Activated T-helper 2 cell treated with anti-CD3 and anti-CD28 coated beads, Interferon-gamma antibody, Interleukin-2, Interleukin-4, amounts not matched to agents 10 μg/mL and 5 μg/mL and 100 μg/mL, durations not matched to agents 14 hours and 24 hours and 36 hours (primary cell): ENCODE results near the gene RXRG. TPM values are rescaled to one million over a fixed set of nuclear protein-coding genes. Genes with fewer than 3 reads are reported as not detected.
A peak's percentile ranks its signal among the peaks of the same experiment; 100 is the strongest.

Experiments
- DNase-seq: peaks from one replicate; pipeline ENCODE4 v3.0.0; 2021; ENCODE audit warnings: low spot score
- H3K27ac Mint-ChIP-seq: one replicate; pipeline ENCODE4 v1.8.0; 2021; ENCODE audit warnings: mixed read lengths
- H3K27me3 Mint-ChIP-seq: one replicate; pipeline ENCODE4 v1.8.0; 2021; ENCODE audit warnings: low read depth, mixed read lengths
- H3K36me3 Mint-ChIP-seq: one replicate; pipeline ENCODE4 v1.8.0; 2021; ENCODE audit warnings: low read depth, mixed read lengths
- H3K4me1 Mint-ChIP-seq: one replicate; pipeline ENCODE4 v1.8.0; 2021; ENCODE audit warnings: low read depth, mixed read lengths
- H3K4me3 Mint-ChIP-seq: one replicate; pipeline ENCODE4 v1.8.0; 2021; ENCODE audit warnings: low read depth, mild to moderate bottlenecking, moderate library complexity, mixed read lengths
- H3K9me3 Mint-ChIP-seq: one replicate; pipeline ENCODE4 v1.8.0; 2021; ENCODE audit warnings: mixed read lengths
- intact Hi-C: fragments of 100-400 bp; cut with micrococcal nuclease; formaldehyde crosslinking; loops from one replicate; pipeline ENCODE4 v1.15.1; 2023
- total RNA-seq: library from RNA; stranded (reverse); gene quantifications from 2 replicates; pipeline ENCODE4 v1.2.3, GENCODE V29; 2022

Gene RXRG
- total RNA-seq, 1 donor from 2014 or later: not detected

- no peak for DNase-seq
- peaks cover 27% of the 10 kb centered on the region for H3K27me3 Mint-ChIP-seq
- intact Hi-C loops: no loop called here
Observed at GRCh38 chr1:165442653-165443052, 2.3 kb downstream of the RXRG start.

GRCh38 chr1:165442053-165442452, 2.9 kb downstream of the RXRG start:
- Mint-ChIP-seq H3K27ac (no peak overlapping the region), H3K4me1 (no peaks in the 10 kb centered on the region), H3K27me3 (peaks cover 26% of the 10 kb centered on the region), H3K4me3 (no peak overlapping the region), H3K9me3 (no peaks in the 10 kb centered on the region), H3K36me3 (no peaks in the 10 kb centered on the region)
- intact Hi-C loops: no loop called here
- no peak for DNase-seq

More at GRCh38 chr1:165442653-165443052, 2.3 kb downstream of the RXRG start:
- Mint-ChIP-seq H3K4me3 (no peak overlapping the region), H3K36me3 (no peaks in the 10 kb centered on the region), H3K27ac (no peak overlapping the region), H3K4me1 (no peaks in the 10 kb centered on the region), H3K9me3 (no peaks in the 10 kb centered on the region)

GRCh38 chr1:165441166-165441880, 3.6 kb downstream of the RXRG start:
- H3K9me3 Mint-ChIP-seq: no peaks in the 10 kb centered on the region
- H3K36me3 Mint-ChIP-seq: no peaks in the 10 kb centered on the region
- DNase-seq: no peak
- no peaks in the 10 kb centered on the region for H3K4me1 Mint-ChIP-seq
- peaks cover 30% of the 10 kb centered on the region for H3K27me3 Mint-ChIP-seq
- intact Hi-C loops: no loop called here
- H3K27ac Mint-ChIP-seq: no peak overlapping the region
- H3K4me3 Mint-ChIP-seq: no peak overlapping the region

GRCh38 chr1:165439330-165439729, 5.6 kb downstream of the RXRG start:
- no peaks in the 10 kb centered on the region for H3K4me1 Mint-ChIP-seq
- peaks cover 32% of the 10 kb centered on the region for H3K27me3 Mint-ChIP-seq
- DNase-seq: no peak
- H3K27ac Mint-ChIP-seq: no peak overlapping the region
- intact Hi-C loops: no loop called here
- H3K36me3 Mint-ChIP-seq: no peaks in the 10 kb centered on the region
- H3K4me3 Mint-ChIP-seq: no peak overlapping the region
- no peaks in the 10 kb centered on the region for H3K9me3 Mint-ChIP-seq

GRCh38 chr1:165436994-165437393, 7.9 kb downstream of the RXRG start:
- Mint-ChIP-seq H3K4me1 (no peaks in the 10 kb centered on the region), H3K9me3 (no peaks in the 10 kb centered on the region), H3K27ac (no peak overlapping the region), H3K27me3 (peaks cover 26% of the 10 kb centered on the region), H3K36me3 (no peaks in the 10 kb centered on the region), H3K4me3 (no peak overlapping the region)
- intact Hi-C loops: no loop called here
- no peak for DNase-seq

GRCh38 chr1:165435801-165436200, 9.1 kb downstream of the RXRG start:
- Mint-ChIP-seq H3K27me3 (peaks cover 22% of the 10 kb centered on the region), H3K36me3 (no peaks in the 10 kb centered on the region)

GRCh38 chr1:165434281-165434680, 10.6 kb downstream of the RXRG start:
- intact Hi-C loops: no loop called here

More at GRCh38 chr1:165435801-165436200, 9.1 kb downstream of the RXRG start:
- no peak overlapping the region for H3K27ac Mint-ChIP-seq
- intact Hi-C loops: no loop called here
- no peak overlapping the region for H3K4me3 Mint-ChIP-seq
- DNase-seq: no peak
- peaks cover 6% of the 10 kb centered on the region for H3K4me1 Mint-ChIP-seq
- H3K9me3 Mint-ChIP-seq: no peaks in the 10 kb centered on the region

GRCh38 chr1:165431079-165431478, 13.8 kb downstream of the RXRG start:
- H3K4me3 Mint-ChIP-seq: no peak overlapping the region
- H3K27ac Mint-ChIP-seq: no peak overlapping the region
- peaks cover 1% of the 10 kb centered on the region for H3K27me3 Mint-ChIP-seq
- peaks cover 7% of the 10 kb centered on the region for H3K4me1 Mint-ChIP-seq
- intact Hi-C loops: no loop called here
- H3K36me3 Mint-ChIP-seq: no peaks in the 10 kb centered on the region
- no peak for DNase-seq
- H3K9me3 Mint-ChIP-seq: no peaks in the 10 kb centered on the region

More at GRCh38 chr1:165434281-165434680, 10.6 kb downstream of the RXRG start:
- H3K36me3 Mint-ChIP-seq: no peaks in the 10 kb centered on the region
- no peak for DNase-seq
- H3K9me3 Mint-ChIP-seq: no peaks in the 10 kb centered on the region
- H3K4me3 Mint-ChIP-seq: no peak overlapping the region
- H3K4me1 Mint-ChIP-seq: peaks cover 7% of the 10 kb centered on the region
- H3K27ac Mint-ChIP-seq: no peak overlapping the region
- H3K27me3 Mint-ChIP-seq: peaks cover 15% of the 10 kb centered on the region

GRCh38 chr1:165426745-165427144, 18.2 kb downstream of the RXRG start:
- Mint-ChIP-seq H3K27ac (no peak overlapping the region), H3K4me1 (peaks cover 22% of the 10 kb centered on the region), H3K4me3 (no peak overlapping the region), H3K36me3 (no peaks in the 10 kb centered on the region), H3K27me3 (peaks cover 2% of the 10 kb centered on the region), H3K9me3 (no peaks in the 10 kb centered on the region)
- DNase-seq: no peak
- intact Hi-C loops: loop anchor here (10.0 kb wide), 1 partner anchor 58 kb away; no protein-coding TSS in a partner anchor

GRCh38 chr1:165425621-165426020, 19.3 kb downstream of the RXRG start:
- Mint-ChIP-seq H3K27ac (no peak overlapping the region), H3K9me3 (no peaks in the 10 kb centered on the region), H3K4me3 (no peak overlapping the region), H3K27me3 (peaks cover 6% of the 10 kb centered on the region), H3K4me1 (peaks cover 15% of the 10 kb centered on the region), H3K36me3 (no peaks in the 10 kb centered on the region)
- intact Hi-C loops: loop anchor here (10.0 kb wide), 1 partner anchor 59 kb away; no protein-coding TSS in a partner anchor
- no peak for DNase-seq

- no peaks in the 10 kb centered on the region for H3K9me3 Mint-ChIP-seq
- H3K27me3 Mint-ChIP-seq: peaks cover 12% of the 10 kb centered on the region
- H3K4me3 Mint-ChIP-seq: peak overlapping the region; percentile 72
- H3K36me3 Mint-ChIP-seq: no peaks in the 10 kb centered on the region
- intact Hi-C loops: loop anchor here (10.0 kb wide), 1 partner anchor 60 kb away; no protein-coding TSS in a partner anchor
- no peak for DNase-seq
- peaks cover 15% of the 10 kb centered on the region for H3K4me1 Mint-ChIP-seq
- H3K27ac Mint-ChIP-seq: no peak overlapping the region
Observed at GRCh38 chr1:165424454-165425216, 20.3 kb downstream of the RXRG start.

- H3K4me1 Mint-ChIP-seq: peaks cover 15% of the 10 kb centered on the region
- no peak overlapping the region for H3K4me3 Mint-ChIP-seq
- no peaks in the 10 kb centered on the region for H3K9me3 Mint-ChIP-seq
- intact Hi-C loops: loop anchor here (10.0 kb wide), 1 partner anchor 62 kb away; no protein-coding TSS in a partner anchor
- no peaks in the 10 kb centered on the region for H3K36me3 Mint-ChIP-seq
- no peak overlapping the region for H3K27ac Mint-ChIP-seq
- peaks cover 20% of the 10 kb centered on the region for H3K27me3 Mint-ChIP-seq
- DNase-seq: no peak
Observed at GRCh38 chr1:165423136-165423535, 21.8 kb downstream of the RXRG start.

- Mint-ChIP-seq H3K27ac (no peak overlapping the region), H3K4me1 (peaks cover 15% of the 10 kb centered on the region), H3K36me3 (no peaks in the 10 kb centered on the region), H3K4me3 (no peak overlapping the region), H3K9me3 (no peaks in the 10 kb centered on the region), H3K27me3 (peaks cover 30% of the 10 kb centered on the region)
- intact Hi-C loops: loop anchor here (10.0 kb wide), 1 partner anchor 64 kb away; no protein-coding TSS in a partner anchor
- no peak for DNase-seq
Observed at GRCh38 chr1:165420655-165421054, 24.3 kb downstream of the RXRG start.
